ENCODE data around the gene BUD13. TPM values are rescaled to one million over a fixed set of nuclear protein-coding genes. Genes with fewer than 3 reads are reported as not detected.

Gene BUD13
- total and polyA plus RNA-seq, 2 of the 13 experiments (the other 11 are each of a cell fraction or from before 2014, with no cell fraction given) = 13.3 to 25.9 TPM

GRCh38 chr11:116808262-116809175, 35.7 kb upstream of the BUD13 start:
- TSS peak; percentile 98 for BruUV-seq (replicated peaks)
- FAIRE-seq (peak; percentile 97), ATAC-seq (peak; percentile 92), DNase-seq (ENCODE audit: low spot score) (peak; percentile 98)
- Histone ChIP-seq H4K20me1 (ENCODE audit: insufficient read depth, low read length) (no peaks in the 10 kb centered on the region), H3K4me2 (ENCODE audit: low read depth, low read length) (peak overlapping the region; percentile 84), H3K9me3 (ENCODE audit: low read length) (no peaks in the 10 kb centered on the region), H3K9ac (ENCODE audit: insufficient read depth, low read depth, low read length) (peak overlapping the region; percentile 84), H3K4me3 (replicated peaks in 1 of 3; ENCODE audit: insufficient read depth in 1 of 3, low read depth in 2 of 3, low read length in 3 of 3) (peak overlapping the region; percentile 20 to 62 (median 31); a peak in 5 of 6 replicates), H3K27ac (ENCODE audit: extremely low read length, insufficient read depth, low read length) (peak overlapping the region; percentile 98), H2AFZ (ENCODE audit: low read length) (no peak overlapping the region), H3K4me1 (ENCODE audit: insufficient read depth, low read length) (peaks cover 86% of the 10 kb centered on the region), H3K36me3 (replicated peaks in 1 of 2; ENCODE audit: control insufficient read depth in 1 of 2, insufficient read depth in 2 of 2, low read length in 2 of 2) (no peaks in the 10 kb centered on the region), H3K79me2 (ENCODE audit: insufficient read depth, low read length) (no peaks in the 10 kb centered on the region), H3K27me3 (ENCODE audit: control insufficient read depth in 1 of 2, insufficient read depth in 2 of 2, low read length in 2 of 2) (no peaks in the 10 kb centered on the region)
- WGBS (ENCODE audit: low lambda C conversion rate) = under 1% methylated on average over 12 of the region's 14 CpGs
- in situ Hi-C loops (cut with HindIII; ENCODE audit: extremely low pct_ligation_motif_present, low pct_unique_long_range_greater_than_20kb) = no loop called here
- intact Hi-C loops (cut with micrococcal nuclease; ENCODE audit: unreplicated experiment) = loop anchor here (1.0 kb wide), 2 partner anchors 16 to 21 kb away; partner anchors contain the start of gene APOC3
- CTCF ChIA-PET (ENCODE audit: low intra/inter-chr PET ratio, low total read pairs) = no interaction called here
- POLR2A ChIA-PET = interaction anchor here (0.7 to 8.5 kb wide), 14 partner anchors 8 to 288 kb away, joined by 3 to 778 read pairs (median 5); partner anchors contain the start of genes APOA1, APOA4, APOA5 and APOC3
- TF ChIP-seq THRA (CRISPR knock-in tag; IDR thresholded peaks at IDR 0.05; ENCODE audit: borderline replicate concordance) (peak; percentile 94), ZNF512B (CRISPR knock-in tag; IDR thresholded peaks at IDR 0.05; ENCODE audit: borderline replicate concordance) (no peak; the same call in 1 of the 2 replicates), HNRNPLL (IDR thresholded peaks at IDR 0.05; ENCODE audit: low read depth, low read length, poor library complexity, severe bottlenecking) (no peak), HBP1 (CRISPR knock-in tag; IDR thresholded peaks at IDR 0.05; ENCODE audit: low read depth) (no peak), KMT2A (CRISPR knock-in tag; IDR thresholded peaks at IDR 0.05) (no peak), BCL6 (CRISPR knock-in tag; IDR thresholded peaks at IDR 0.05) (peak; percentile 91), MTF2 (CRISPR knock-in tag; IDR thresholded peaks at IDR 0.05; ENCODE audit: borderline replicate concordance) (no peak)

All from HepG2 (cell line).